ENCODE data around the gene SUGP2.

SUGP2 gene

DNA sequence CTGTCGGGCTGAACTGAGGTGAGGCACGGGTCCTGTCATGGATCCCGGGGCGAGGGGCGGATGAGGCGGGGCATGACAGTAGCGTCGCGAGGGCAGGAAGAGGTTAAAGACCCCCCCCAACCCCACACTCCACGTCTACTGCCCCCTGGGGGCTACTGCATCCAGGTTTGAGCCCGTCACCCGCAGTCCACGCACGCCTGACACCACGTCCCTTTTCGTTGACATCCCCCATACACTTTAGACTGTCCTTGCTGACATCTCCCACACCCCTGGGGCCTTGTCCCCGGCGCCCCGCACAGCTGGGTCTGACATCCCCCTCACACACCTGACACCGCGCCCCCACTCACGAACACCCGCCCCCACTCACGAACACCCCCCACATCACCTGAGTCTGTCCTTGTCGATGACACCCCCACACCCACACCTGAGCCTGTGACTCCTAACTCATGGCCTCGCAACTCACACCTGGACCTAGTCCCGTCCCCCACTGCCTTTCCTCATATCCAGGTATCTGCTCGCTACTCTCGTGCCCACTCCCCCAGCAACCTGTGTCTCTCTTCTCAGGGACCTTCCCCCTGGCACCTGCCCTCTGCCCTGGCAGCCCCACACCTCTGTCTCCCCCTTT, 30.9 kb upstream of the SUGP2 start:
- H3K4me3 ChIP-seq (replicated peaks; ENCODE audit: low read depth, low read length) = peak overlapping the region; percentile 76
- TF ChIP-seq, protein P1, sequence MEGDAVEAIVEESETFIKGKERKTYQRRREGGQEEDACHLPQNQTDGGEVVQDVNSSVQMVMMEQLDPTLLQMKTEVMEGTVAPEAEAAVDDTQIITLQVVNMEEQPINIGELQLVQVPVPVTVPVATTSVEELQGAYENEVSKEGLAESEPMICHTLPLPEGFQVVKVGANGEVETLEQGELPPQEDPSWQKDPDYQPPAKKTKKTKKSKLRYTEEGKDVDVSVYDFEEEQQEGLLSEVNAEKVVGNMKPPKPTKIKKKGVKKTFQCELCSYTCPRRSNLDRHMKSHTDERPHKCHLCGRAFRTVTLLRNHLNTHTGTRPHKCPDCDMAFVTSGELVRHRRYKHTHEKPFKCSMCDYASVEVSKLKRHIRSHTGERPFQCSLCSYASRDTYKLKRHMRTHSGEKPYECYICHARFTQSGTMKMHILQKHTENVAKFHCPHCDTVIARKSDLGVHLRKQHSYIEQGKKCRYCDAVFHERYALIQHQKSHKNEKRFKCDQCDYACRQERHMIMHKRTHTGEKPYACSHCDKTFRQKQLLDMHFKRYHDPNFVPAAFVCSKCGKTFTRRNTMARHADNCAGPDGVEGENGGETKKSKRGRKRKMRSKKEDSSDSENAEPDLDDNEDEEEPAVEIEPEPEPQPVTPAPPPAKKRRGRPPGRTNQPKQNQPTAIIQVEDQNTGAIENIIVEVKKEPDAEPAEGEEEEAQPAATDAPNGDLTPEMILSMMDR (IDR thresholded peaks at IDR 0.05; ENCODE audit: low read length, missing control alignments) = peak; percentile 28
- DNase-seq (ENCODE audit: low read depth) = no peak

DNA sequence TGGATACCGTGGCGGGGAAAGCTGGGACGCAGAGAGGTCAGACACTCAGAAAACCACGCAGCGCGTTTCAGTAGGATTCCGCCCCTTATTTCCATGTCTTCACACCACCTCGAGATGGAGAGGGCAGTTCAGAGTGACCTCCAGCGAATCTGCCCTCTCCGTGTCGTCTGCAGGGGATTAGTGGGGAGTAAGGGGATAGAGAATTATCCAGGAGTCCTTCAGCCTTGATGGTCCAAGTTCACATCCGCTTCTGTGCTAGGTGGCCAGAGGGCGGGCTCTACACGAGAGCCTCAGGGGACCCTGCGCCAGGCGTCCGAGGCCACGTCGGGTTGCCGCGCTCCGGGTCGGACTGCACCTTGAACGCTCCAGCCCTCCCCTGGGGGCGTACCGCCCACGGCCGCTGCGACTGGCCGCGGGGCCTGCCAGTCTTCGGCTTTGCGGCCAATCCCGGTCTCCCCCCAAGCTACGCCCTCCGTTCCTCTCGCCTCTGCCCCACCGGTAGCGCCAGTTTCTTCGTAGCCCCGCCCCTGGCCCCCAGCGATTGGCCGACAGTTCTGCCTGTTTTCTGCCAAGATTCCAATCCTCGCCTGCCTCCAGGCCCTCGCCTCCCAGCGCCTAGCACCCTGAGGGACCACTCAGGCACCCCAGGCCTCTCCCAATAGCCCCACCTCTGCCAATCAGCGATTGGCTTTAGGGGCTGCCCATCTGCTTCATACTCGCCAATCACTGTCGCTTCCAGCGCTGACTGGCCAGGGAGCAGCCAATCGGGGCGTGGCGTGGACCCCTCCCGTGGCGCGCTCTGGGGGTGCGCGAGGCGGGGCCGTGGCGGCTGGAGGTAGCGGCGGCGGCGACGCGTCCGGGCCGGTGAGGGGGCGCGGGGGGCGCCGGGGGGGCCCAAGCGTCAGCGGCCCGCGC, 30.1 kb upstream of the SUGP2 start, which contains the start of gene SLC25A42:
SLC25A42 (plus strand) TSS at position 812 of the 915 bp plus-strand sequence. CDS start 32,131 bp downstream, outside the sequence.
- TF ChIP-seq, protein P1 (IDR thresholded peaks at IDR 0.05; ENCODE audit: low read length, missing control alignments) = no peak
- H3K4me3 ChIP-seq (replicated peaks; ENCODE audit: low read depth, low read length) = peak within 1 kb of the TSS; percentile 76
- DNase-seq (ENCODE audit: low read depth) = peak; percentile 100

DNA sequence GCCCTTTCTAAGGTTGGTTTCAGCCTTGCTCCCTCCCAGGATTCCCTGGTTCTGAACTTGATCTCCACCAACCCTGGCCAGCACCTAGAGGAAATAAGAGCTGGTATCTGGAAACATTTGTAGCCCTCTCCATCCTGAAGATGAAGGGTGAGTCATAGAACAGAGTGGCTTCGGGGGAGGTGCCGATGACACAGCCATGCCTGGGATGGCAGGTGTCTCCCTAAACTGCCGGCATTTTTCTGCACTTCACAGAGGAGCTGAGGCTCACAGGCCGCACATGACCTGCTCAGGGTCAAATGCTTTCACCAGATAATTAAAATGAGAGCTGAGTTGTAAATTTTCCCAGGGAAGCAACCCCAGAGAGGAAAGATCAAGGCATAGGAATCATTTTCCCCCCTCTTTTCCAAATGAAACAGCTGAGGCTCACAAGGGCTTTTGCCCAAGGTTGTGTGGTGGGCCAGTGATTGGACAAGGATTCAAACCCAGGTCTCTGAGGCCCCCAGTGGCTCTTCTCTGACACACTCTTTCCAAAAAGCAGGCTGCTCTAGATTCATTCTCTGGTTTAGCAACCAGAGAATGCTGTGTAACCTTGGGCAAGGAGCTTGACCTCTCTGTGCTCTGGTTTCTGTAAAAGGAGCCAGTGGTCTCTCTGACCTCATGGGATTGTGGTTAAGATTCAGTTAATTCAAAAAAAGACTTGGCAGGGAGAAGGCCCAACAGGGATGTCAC, 29.3 kb upstream of the SUGP2 start:
- DNase-seq (ENCODE audit: low read depth) = peak; percentile 16
- H3K4me3 ChIP-seq (replicated peaks; ENCODE audit: low read depth, low read length) = peak overlapping the region; percentile 56
- TF ChIP-seq, protein P1 (IDR thresholded peaks at IDR 0.05; ENCODE audit: low read length, missing control alignments) = no peak

DNA sequence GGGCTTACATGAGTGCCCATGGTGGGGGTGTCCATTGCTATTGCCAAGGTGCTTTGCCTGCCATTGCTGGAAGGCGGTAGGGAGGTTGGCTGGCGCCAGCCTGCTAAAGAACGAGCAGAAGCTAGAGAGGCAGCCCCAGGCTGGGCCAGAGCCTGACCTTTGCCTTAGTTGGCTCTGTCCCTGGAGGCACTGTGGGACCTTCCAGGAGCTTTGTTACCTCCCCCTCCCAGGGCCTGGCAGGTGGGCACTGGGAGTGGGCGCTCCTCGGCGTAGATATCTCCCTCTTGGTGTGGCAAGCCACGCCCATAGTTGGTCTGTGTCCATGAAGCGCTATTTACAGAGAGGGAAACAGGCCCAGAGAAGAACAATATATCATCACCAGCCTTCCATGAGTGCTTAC, 28.2 kb upstream of the SUGP2 start:
- TF ChIP-seq, protein P1 (IDR thresholded peaks at IDR 0.05; ENCODE audit: low read length, missing control alignments) = no peak
- no peak for DNase-seq (ENCODE audit: low read depth)

DNA sequence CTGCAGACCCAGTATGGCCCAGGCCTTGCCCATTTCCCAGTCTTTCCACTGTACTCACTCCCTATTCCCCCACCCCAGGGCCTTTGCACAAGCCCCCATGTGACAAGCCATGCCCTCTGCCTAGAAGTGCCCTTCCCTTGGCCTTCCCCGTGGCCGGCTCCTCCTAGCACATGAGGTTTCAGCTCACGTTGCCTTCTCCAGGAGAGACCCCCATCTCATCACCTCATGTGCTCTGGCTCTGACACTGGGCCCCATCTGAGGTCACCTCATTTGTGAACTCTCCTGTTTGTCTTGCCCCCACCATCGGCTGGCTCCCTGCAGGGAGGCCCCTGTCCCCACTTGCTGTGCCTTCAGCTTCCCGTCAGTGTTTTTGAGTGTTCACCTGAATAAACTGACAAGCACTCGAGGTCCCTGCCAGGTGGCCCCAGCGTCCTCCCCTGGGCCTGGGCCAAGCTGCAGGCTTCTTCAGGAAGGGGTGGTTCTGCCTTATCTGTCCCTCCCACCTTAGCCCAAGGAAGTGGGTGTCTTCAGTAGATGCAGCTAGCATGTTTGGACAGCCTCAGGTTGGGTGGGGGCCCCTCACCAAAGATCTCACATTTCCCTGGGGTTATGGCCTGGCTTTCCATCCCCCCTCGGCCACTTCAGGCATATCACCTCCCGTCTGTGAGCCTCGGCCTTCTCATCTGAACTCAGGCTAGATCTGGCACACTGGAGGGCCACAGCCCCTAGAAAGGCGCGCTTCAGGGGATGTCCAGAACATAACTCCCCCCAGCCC, 26.7 kb upstream of the SUGP2 start:
- no peak overlapping the region for H3K4me3 ChIP-seq (replicated peaks; ENCODE audit: low read depth, low read length)
- DNase-seq (ENCODE audit: low read depth) = no peak
- TF ChIP-seq, protein P1 (IDR thresholded peaks at IDR 0.05; ENCODE audit: low read length, missing control alignments) = no peak

More for the DNA sequence above, 28.2 kb upstream of the SUGP2 start:
- H3K4me3 ChIP-seq (replicated peaks; ENCODE audit: low read depth, low read length) = no peak overlapping the region
